Upper lobe of left lung (tissue), 4 donors: ENCODE measurements around the gene HAUS2.

ENCODE experiments used
- CTCF ChIP-seq, 6 experiments: fragments of 450-650 bp in 4 of 6; fragments of 200-600 bp in 2 of 6; sonication (generic) in 2 of 6; IDR thresholded peaks; one replicate each; pipeline ENCODE4 v1.5.1; 2016 to 2019; ENCODE audit warnings: antibody characterized with exemption in 6 of 6
- EP300 ChIP-seq, 4 donors: sonication (generic); formaldehyde crosslinking; IDR thresholded peaks; one replicate each; pipeline ENCODE4 v1.5.1; 2017; ENCODE audit warnings: antibody characterized with exemption in 4 of 4, control low read depth in 2 of 4
- POLR2A ChIP-seq, 4 donors: fragments of 450-650 bp; IDR thresholded peaks; one replicate each; pipeline ENCODE4 v1.5.1; 2016 to 2017; ENCODE audit warnings: antibody characterized with exemption in 4 of 4, mild to moderate bottlenecking in 2 of 4
- POLR2AphosphoS5 ChIP-seq, 2 donors: sonication (generic); formaldehyde crosslinking; IDR thresholded peaks; one replicate each; pipeline ENCODE4 v1.5.1; 2017; ENCODE audit warnings: antibody characterized with exemption in 2 of 2

- TF ChIP-seq CTCF (IDR thresholded peaks at IDR 0.05) (no peak), EP300 (IDR thresholded peaks at IDR 0.05) (peak in 1 of 4 donors; percentile 7), POLR2A (IDR thresholded peaks at IDR 0.05) (no peak), POLR2AphosphoS5 (IDR thresholded peaks at IDR 0.05) (no peak)
Measured at GRCh38 chr15:42508263-42508690, 40.4 kb upstream of the HAUS2 start.
